ENCODE measurements around the gene SLC19A1. TPM values are rescaled to one million over a fixed set of nuclear protein-coding genes. Genes with fewer than 3 reads are reported as not detected.
A peak's percentile ranks its signal among the peaks of the same experiment; 100 is the strongest.

The SLC19A1 gene
- total and polyA plus RNA-seq, 2 donors (not counting 1 experiment from before 2014, with no cell fraction given): 1.7 to 2.1 TPM

DNA sequence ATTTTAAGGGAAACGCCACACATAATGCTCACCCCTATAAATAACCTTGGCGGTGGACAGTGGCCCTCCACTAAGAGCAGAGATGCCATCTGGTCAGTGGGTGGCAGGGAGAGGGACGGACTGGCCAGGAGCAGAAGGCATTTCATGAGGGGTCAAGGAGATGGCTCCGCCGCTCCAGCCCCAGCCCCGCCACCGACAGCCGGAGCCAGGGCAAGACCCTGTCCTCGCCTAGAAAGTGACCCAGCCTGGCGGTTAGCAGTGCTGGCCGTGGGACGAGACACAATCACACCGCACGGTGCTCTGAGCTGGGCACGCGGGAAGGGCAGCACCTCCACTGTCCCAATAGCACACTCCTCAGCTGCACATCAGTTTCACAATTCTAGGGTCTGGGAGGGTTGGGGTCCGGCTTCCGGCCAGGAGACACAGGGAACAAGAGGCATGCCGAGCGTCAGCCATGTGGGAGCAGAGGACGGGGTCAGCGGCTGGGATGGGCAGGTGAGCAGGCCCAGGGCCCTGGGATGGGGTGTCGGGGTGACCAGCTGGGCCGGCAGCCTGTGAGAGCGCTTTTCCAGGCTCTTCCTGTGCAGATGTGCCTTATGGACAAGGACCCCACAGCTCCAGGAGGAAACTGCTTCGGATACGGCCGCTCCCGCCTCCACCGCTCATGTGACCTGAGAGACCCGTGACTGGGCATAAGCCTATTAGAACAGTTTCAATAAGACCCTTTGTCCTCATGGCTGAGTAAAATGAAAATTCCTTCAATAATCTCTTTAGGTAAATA lies 5.7 kb downstream of the SLC19A1 start:
- Histone ChIP-seq H3K4me2 (ENCODE audit: extremely low read depth, insufficient read depth, low read length) (no peak overlapping the region), H3K27me3 (ENCODE audit: control insufficient read depth, insufficient read depth, low read length) (no peaks in the 10 kb centered on the region), H3K9me3 (ENCODE audit: control insufficient read depth, insufficient read depth, low read depth, low read length) (no peaks in the 10 kb centered on the region), H3K79me2 (ENCODE audit: control insufficient read depth, insufficient read depth, low read length) (no peaks in the 10 kb centered on the region), H4K20me1 (ENCODE audit: control insufficient read depth, extremely low read depth, insufficient read depth, low read length) (no peaks in the 10 kb centered on the region), H3K27ac (ENCODE audit: insufficient read depth, low read length) (no peak overlapping the region), H3K4me1 (ENCODE audit: control insufficient read depth, extremely low read depth, insufficient read depth, low read length) (no peaks in the 10 kb centered on the region), H3K9ac (ENCODE audit: insufficient read depth, low read length) (no peak overlapping the region), H3K36me3 (ENCODE audit: control insufficient read depth, insufficient read depth, low read length) (peaks cover 1% of the 10 kb centered on the region), H3K4me3 (replicated peaks in 1 of 4; ENCODE audit: control extremely low read depth in 1 of 4, insufficient read depth in 1 of 4, low read depth in 3 of 4, low read length in 4 of 4) (no peak overlapping the region), H2AFZ (ENCODE audit: low read length) (no peak overlapping the region)
- DNase-seq (ENCODE audit: low read depth in 2 of 2): no peak
- TF ChIP-seq EZH2 (IDR thresholded peaks at IDR 0.05; ENCODE audit: low read length, missing control alignments) (no peak), CTCF (conservative IDR thresholded peaks at IDR 0.05 in 1 of 2, IDR thresholded peaks at IDR 0.05 in 1 of 2; ENCODE audit: low read depth in 1 of 2, low read length in 2 of 2) (no peak)

GRCh38 chr21:45535341-45536081 lies 6.7 kb downstream of the SLC19A1 start:
- TF ChIP-seq EZH2 (IDR thresholded peaks at IDR 0.05; ENCODE audit: low read length, missing control alignments) (no peak), CTCF (conservative IDR thresholded peaks at IDR 0.05 in 1 of 2, IDR thresholded peaks at IDR 0.05 in 1 of 2; ENCODE audit: low read depth in 1 of 2, low read length in 2 of 2) (no peak)
- Histone ChIP-seq H3K27me3 (ENCODE audit: control insufficient read depth, insufficient read depth, low read length) (no peaks in the 10 kb centered on the region), H3K9ac (ENCODE audit: insufficient read depth, low read length) (no peak overlapping the region), H3K27ac (ENCODE audit: insufficient read depth, low read length) (no peak overlapping the region), H3K4me2 (ENCODE audit: extremely low read depth, insufficient read depth, low read length) (no peak overlapping the region), H3K4me3 (replicated peaks in 1 of 4; ENCODE audit: control extremely low read depth in 1 of 4, insufficient read depth in 1 of 4, low read depth in 3 of 4, low read length in 4 of 4) (no peak overlapping the region), H3K36me3 (ENCODE audit: control insufficient read depth, insufficient read depth, low read length) (peaks cover 6% of the 10 kb centered on the region), H3K4me1 (ENCODE audit: control insufficient read depth, extremely low read depth, insufficient read depth, low read length) (no peaks in the 10 kb centered on the region), H2AFZ (ENCODE audit: low read length) (no peak overlapping the region), H4K20me1 (ENCODE audit: control insufficient read depth, extremely low read depth, insufficient read depth, low read length) (no peaks in the 10 kb centered on the region), H3K9me3 (ENCODE audit: control insufficient read depth, insufficient read depth, low read depth, low read length) (no peaks in the 10 kb centered on the region), H3K79me2 (ENCODE audit: control insufficient read depth, insufficient read depth, low read length) (no peaks in the 10 kb centered on the region)
- DNase-seq (ENCODE audit: low read depth in 2 of 2): no peak

- Histone ChIP-seq H3K9me3 (ENCODE audit: control insufficient read depth, insufficient read depth, low read depth, low read length) (no peaks in the 10 kb centered on the region), H3K27ac (ENCODE audit: insufficient read depth, low read length) (no peak overlapping the region), H4K20me1 (ENCODE audit: control insufficient read depth, extremely low read depth, insufficient read depth, low read length) (no peaks in the 10 kb centered on the region), H3K4me3 (replicated peaks in 1 of 4; ENCODE audit: control extremely low read depth in 1 of 4, insufficient read depth in 1 of 4, low read depth in 3 of 4, low read length in 4 of 4) (no peak overlapping the region), H3K27me3 (ENCODE audit: control insufficient read depth, insufficient read depth, low read length) (no peaks in the 10 kb centered on the region), H2AFZ (ENCODE audit: low read length) (no peak overlapping the region), H3K9ac (ENCODE audit: insufficient read depth, low read length) (no peak overlapping the region), H3K36me3 (ENCODE audit: control insufficient read depth, insufficient read depth, low read length) (peaks cover 10% of the 10 kb centered on the region), H3K79me2 (ENCODE audit: control insufficient read depth, insufficient read depth, low read length) (no peaks in the 10 kb centered on the region), H3K4me2 (ENCODE audit: extremely low read depth, insufficient read depth, low read length) (no peak overlapping the region), H3K4me1 (ENCODE audit: control insufficient read depth, extremely low read depth, insufficient read depth, low read length) (no peaks in the 10 kb centered on the region)
- DNase-seq (ENCODE audit: low read depth in 2 of 2): peak; percentile 11 to 32
- TF ChIP-seq EZH2 (IDR thresholded peaks at IDR 0.05; ENCODE audit: low read length, missing control alignments): no peak
- no peak for TF ChIP-seq CTCF (conservative IDR thresholded peaks at IDR 0.05 in 1 of 2, IDR thresholded peaks at IDR 0.05 in 1 of 2; ENCODE audit: low read depth in 1 of 2, low read length in 2 of 2)
These were observed 7.5 kb downstream of the SLC19A1 start for GRCh38 chr21:45534636-45535331.
